GM18520 (cell line): ENCODE results near the gene UST.
"Not testable (repeated sequence)": the region's sequence is repeated elsewhere in the genome, so short reads cannot be mapped to it uniquely, and the experiment has no call there.

Source experiments
- ATAC-seq: cut with Tn5 transposase; IDR thresholded peaks from one replicate; pipeline ENCODE4 v1.9.1; 2021; ENCODE audit not compliant: unreplicated experiment

The UST gene

GRCh38 chr6:149103950-149104349 lies 357.1 kb downstream of the UST start:
- not testable (repeated sequence) for ATAC-seq

GRCh38 chr6:149107520-149107919 lies 360.7 kb downstream of the UST start:
- no peak for ATAC-seq

- no peak for ATAC-seq
These were observed 361.4 kb downstream of the UST start for GRCh38 chr6:149108038-149108748.

GRCh38 chr6:149108749-149109100 lies 361.9 kb downstream of the UST start:
- no peak for ATAC-seq

GRCh38 chr6:149109397-149110070 lies 362.7 kb downstream of the UST start:
- no peak for ATAC-seq

- ATAC-seq = no peak
These were observed 364.8 kb downstream of the UST start for GRCh38 chr6:149111556-149112115.

- ATAC-seq = peak; percentile 59
These were observed 366.1 kb downstream of the UST start for GRCh38 chr6:149112976-149113375.

- ATAC-seq = no peak
These were observed 367.3 kb downstream of the UST start for GRCh38 chr6:149114167-149114566.

- ATAC-seq = no peak
These were observed 372.2 kb downstream of the UST start for GRCh38 chr6:149118737-149119653.

- no peak for ATAC-seq
These were observed 376.3 kb downstream of the UST start for GRCh38 chr6:149122850-149123821.

GRCh38 chr6:149125309-149125708 lies 378.5 kb downstream of the UST start:
- no peak for ATAC-seq
